HepG2 (cell line): ENCODE measurements around the gene ITCH. TPM values are rescaled to one million over a fixed set of nuclear protein-coding genes. Genes with fewer than 3 reads are reported as not detected.

Source experiments
- AKNA ChIP-seq: sonication (generic); formaldehyde crosslinking; IDR thresholded peaks from 2 replicates; pipeline ENCODE4 v1.4.0; 2020; ENCODE audit warnings: missing genetic modification reagents, borderline replicate concordance
- BCL6 ChIP-seq: IDR thresholded peaks from 2 replicates; pipeline ENCODE4 v1.6.1; 2016; ENCODE audit warnings: missing genetic modification reagents, missing compliant biosample characterization
- CEBPB ChIP-seq: IDR thresholded peaks from 2 replicates; pipeline ENCODE4 v1.6.1; 2011; ENCODE audit warnings: low read depth, low read length, improper control_type of control experiment, borderline replicate concordance
- EP300 ChIP-seq, 3 experiments: sonication (generic) in 1 of 3; formaldehyde crosslinking in 1 of 3; IDR thresholded peaks; 2 replicates each; pipeline versions ENCODE4 v1.5.1 to v1.6.1; 2011 to 2020; ENCODE audit warnings: low read depth in 2 of 3, low read length in 2 of 3, borderline replicate concordance in 1 of 3, improper control_type of control experiment in 1 of 3, mild to moderate bottlenecking in 1 of 3, missing genetic modification reagents in 1 of 3, moderate library complexity in 1 of 3
- FOXO1 ChIP-seq: sonication (generic); formaldehyde crosslinking; IDR thresholded peaks from 2 replicates; pipeline ENCODE4 v1.4.0; 2020; ENCODE audit warnings: missing genetic modification reagents
- HIVEP1 ChIP-seq: sonication (generic); formaldehyde crosslinking; IDR thresholded peaks from 2 replicates; pipeline ENCODE4 v1.4.0; 2020; ENCODE audit warnings: mild to moderate bottlenecking, missing genetic modification reagents
- HOMEZ ChIP-seq: IDR thresholded peaks from 2 replicates; pipeline ENCODE4 v1.6.1; 2016; ENCODE audit warnings: low read depth
- JUNB ChIP-seq: sonication (generic); formaldehyde crosslinking; IDR thresholded peaks from 2 replicates; pipeline ENCODE4 v1.8.0; 2022; ENCODE audit warnings: missing genetic modification reagents, mild to moderate bottlenecking, borderline replicate concordance
- NR2F6 ChIP-seq, 2 experiments: IDR thresholded peaks; 2 replicates each; pipeline ENCODE4 v1.6.1; 2016; ENCODE audit warnings: antibody characterized with exemption in 1 of 2, mild to moderate bottlenecking in 1 of 2
- SOX6 ChIP-seq, 2 experiments: fragments of 450-650 bp in 1 of 2; sonication (generic) in 1 of 2; formaldehyde crosslinking in 1 of 2; IDR thresholded peaks; 2 replicates each; pipeline versions ENCODE4 v1.4.0 to v1.6.1; 2017 to 2020; ENCODE audit warnings: antibody characterized with exemption in 1 of 2, mild to moderate bottlenecking in 1 of 2, missing genetic modification reagents in 1 of 2
- SP4 ChIP-seq: sonication (generic); formaldehyde crosslinking; IDR thresholded peaks from 2 replicates; pipeline ENCODE4 v1.8.1; 2023; ENCODE audit warnings: mild to moderate bottlenecking, missing genetic modification reagents
- SRF ChIP-seq: IDR thresholded peaks from 2 replicates; pipeline ENCODE4 v1.6.1; 2011; ENCODE audit warnings: mild to moderate bottlenecking, low read depth, low read length, moderate library complexity
- STAG1 ChIP-seq: sonication (generic); formaldehyde crosslinking; IDR thresholded peaks from 2 replicates; pipeline ENCODE4 v1.4.0; 2020; ENCODE audit warnings: missing genetic modification reagents
- UBTF ChIP-seq: sonication (generic); formaldehyde crosslinking; IDR thresholded peaks from 2 replicates; pipeline ENCODE4 v1.4.0; 2020; ENCODE audit warnings: mild to moderate bottlenecking, missing genetic modification reagents
- XRCC5 ChIP-seq: fragments of 200-400 bp; formaldehyde crosslinking; optimal IDR thresholded peaks from 2 replicates; pipeline ENCODE3; 2017; ENCODE audit warnings: mild to moderate bottlenecking, low read length
- ZBTB21 ChIP-seq: sonication (generic); formaldehyde crosslinking; IDR thresholded peaks from 2 replicates; pipeline ENCODE4 v1.4.0; 2020; ENCODE audit warnings: missing genetic modification reagents
- ZNF264 ChIP-seq: sonication (generic); formaldehyde crosslinking; IDR thresholded peaks from 2 replicates; pipeline ENCODE4 v1.4.0; 2020; ENCODE audit warnings: missing genetic modification reagents
- ZNF720 ChIP-seq: sonication (generic); formaldehyde crosslinking; IDR thresholded peaks from 2 replicates; pipeline ENCODE4 v1.4.0; 2020; ENCODE audit warnings: missing genetic modification reagents
- ZNF839 ChIP-seq: sonication (generic); formaldehyde crosslinking; IDR thresholded peaks from 2 replicates; pipeline ENCODE4 v1.4.0; 2020; ENCODE audit warnings: missing genetic modification reagents, mild to moderate bottlenecking, borderline replicate concordance
- polyA plus RNA-seq, 8 experiments: library from polyadenylated mRNA; depleted of rRNA in 3 of 8; stranded (reverse) in 7 of 8; unstranded in 1 of 8; fragments of >200 nt; fragmentation: Illumina TruSeq in 4 of 8; extraction: Trizol in 4 of 8; gene quantifications; 2 replicates each; pipeline versions ENCODE4 v1.2.1 to v1.2.3, GENCODE V29; 2011 to 2016; ENCODE audit warnings: low read depth in 4 of 8, missing spikeins in 1 of 8, mixed read lengths in 1 of 8; ENCODE audit not compliant: insufficient read depth in 1 of 8
- total RNA-seq, 5 experiments: library from RNA; depleted of rRNA; stranded (reverse); fragments of >200 nt; fragmentation: Illumina TruSeq; extraction: Trizol; gene quantifications; 2 replicates each; pipeline ENCODE4 v1.2.3, GENCODE V29; 2016; ENCODE audit warnings: low read depth in 1 of 5

ITCH gene
- total and polyA plus RNA-seq, 2 of the 13 experiments (the other 11 are each of a cell fraction or from before 2014, with no cell fraction given): 20.5 to 112 TPM

- TF ChIP-seq HOMEZ (CRISPR knock-in tag): peak; percentile 54; the same call in 1 of the 2 replicates
- TF ChIP-seq JUNB (CRISPR knock-in tag): no peak
- peak; percentile 89 for TF ChIP-seq XRCC5
- no peak for TF ChIP-seq ZNF720 (CRISPR knock-in tag)
- TF ChIP-seq SP4: 0 out of 2 replicates have a peak, but pooled peaks have one; percentile 56
- 0 out of 2 replicates have a peak, but pooled peaks have one; percentile 35 for TF ChIP-seq UBTF (CRISPR knock-in tag)
- 0 out of 2 replicates have a peak, but pooled peaks have one; percentile 39 for TF ChIP-seq ZNF264 (CRISPR knock-in tag)
- no peak for TF ChIP-seq ZBTB21 (CRISPR knock-in tag)
- peak; percentile 54; the same call in 1 of the 2 replicates for TF ChIP-seq FOXO1
- TF ChIP-seq AKNA (CRISPR knock-in tag): no peak
- TF ChIP-seq CEBPB: peak; percentile 64; the same call in 1 of the 2 replicates
- peak; percentile 77 for TF ChIP-seq NR2F6 (IDR thresholded peaks at IDR 0.05)
- peak; percentile 84 for TF ChIP-seq NR2F6 (CRISPR knock-in tag; IDR thresholded peaks at IDR 0.05)
- peak; percentile 94 for TF ChIP-seq STAG1
- peak; percentile 25; the same call in 1 of the 2 replicates for TF ChIP-seq HIVEP1 (CRISPR knock-in tag)
- peak; percentile 17; the same call in 1 of the 2 replicates for TF ChIP-seq BCL6 (CRISPR knock-in tag)
- no peak for TF ChIP-seq SOX6 (IDR thresholded peaks at IDR 0.05)
- TF ChIP-seq SOX6 (CRISPR knock-in tag; IDR thresholded peaks at IDR 0.05): peak; percentile 43
- 0 out of 2 replicates have a peak, but pooled peaks have one; percentile 51 for TF ChIP-seq ZNF839 (CRISPR knock-in tag)
- TF ChIP-seq SRF: no peak
- 0 out of 4 replicates have a peak, but pooled peaks of 1 of the 2 experiments have one; percentile 23 for TF ChIP-seq EP300 (IDR thresholded peaks at IDR 0.05; ENCODE audit: low read depth in 2 of 2, low read length in 2 of 2)
- TF ChIP-seq EP300 (CRISPR knock-in tag; IDR thresholded peaks at IDR 0.05; ENCODE audit: borderline replicate concordance): no peak
These were observed 175.6 kb downstream of the ITCH start (continued) for GRCh38 chr20:34538671-34539123.
